ENCODE data around the gene CNN2. TPM values are rescaled to one million over a fixed set of nuclear protein-coding genes. Genes with fewer than 3 reads are reported as not detected.

CNN2 gene
- total RNA-seq, 2 experiments from 2014 or later, result 417 to 455 TPM

DNA sequence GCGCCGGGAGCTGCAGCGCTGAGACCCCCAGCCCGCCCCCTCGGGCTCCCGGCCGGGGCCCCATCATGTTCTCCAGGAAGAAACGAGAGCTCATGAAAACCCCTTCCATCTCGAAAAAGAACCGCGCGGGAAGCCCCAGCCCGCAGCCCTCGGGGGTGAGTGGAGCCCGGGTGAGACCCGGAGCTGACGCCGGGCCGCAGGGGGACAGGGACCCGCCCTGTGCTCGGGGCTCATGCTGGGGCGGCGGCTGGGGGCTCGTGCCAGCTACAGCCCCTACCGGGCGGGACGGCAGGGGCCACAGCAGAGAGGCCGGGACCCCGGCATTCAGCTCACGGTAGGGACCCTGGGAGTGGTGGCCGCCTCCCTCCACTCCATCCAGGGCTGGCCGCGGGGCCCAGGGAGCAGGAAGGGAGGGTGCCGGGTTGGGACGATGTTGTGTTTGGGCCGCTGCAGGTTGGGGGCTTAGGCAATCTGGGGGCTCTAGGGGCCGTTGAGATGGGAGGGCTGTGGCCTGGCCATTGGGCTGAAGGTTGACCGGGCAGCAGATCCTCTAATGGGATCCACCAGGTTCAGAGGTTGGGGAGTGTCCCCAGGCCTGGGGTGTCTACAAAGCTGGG, 41.0 kb downstream of the CNN2 start:
- ChIA-PET CTCF (interaction anchor here (0.6 to 4.8 kb wide), 15 partner anchors 9 to 199 kb away, joined by 3 to 33 read pairs (median 6); partner anchors contain the start of genes ABCA7 and CNN2), POLR2A (interaction anchor here (0.7 to 5.5 kb wide), 21 partner anchors 11 to 202 kb away, joined by 3 to 113 read pairs (median 4); partner anchors contain the start of genes ABCA7, CIRBP, CNN2 and GPX4)
- H3K36me3 Mint-ChIP-seq (ENCODE audit: low read depth), result peaks cover 36% of the 10 kb centered on the region
- ATAC-seq (peak; percentile 38), DNase-seq (peak; percentile 55)
- H3K9me3 Mint-ChIP-seq (ENCODE audit: insufficient read depth), result no peaks in the 10 kb centered on the region
- no peaks in the 10 kb centered on the region for H3K27me3 Mint-ChIP-seq (ENCODE audit: low read depth)
- H3K27ac Mint-ChIP-seq, result peak overlapping the region; percentile 96
- peak overlapping the region; percentile 91 for H3K4me3 Mint-ChIP-seq
- H3K4me1 Mint-ChIP-seq (ENCODE audit: low read depth), result peaks cover 59% of the 10 kb centered on the region

DNA sequence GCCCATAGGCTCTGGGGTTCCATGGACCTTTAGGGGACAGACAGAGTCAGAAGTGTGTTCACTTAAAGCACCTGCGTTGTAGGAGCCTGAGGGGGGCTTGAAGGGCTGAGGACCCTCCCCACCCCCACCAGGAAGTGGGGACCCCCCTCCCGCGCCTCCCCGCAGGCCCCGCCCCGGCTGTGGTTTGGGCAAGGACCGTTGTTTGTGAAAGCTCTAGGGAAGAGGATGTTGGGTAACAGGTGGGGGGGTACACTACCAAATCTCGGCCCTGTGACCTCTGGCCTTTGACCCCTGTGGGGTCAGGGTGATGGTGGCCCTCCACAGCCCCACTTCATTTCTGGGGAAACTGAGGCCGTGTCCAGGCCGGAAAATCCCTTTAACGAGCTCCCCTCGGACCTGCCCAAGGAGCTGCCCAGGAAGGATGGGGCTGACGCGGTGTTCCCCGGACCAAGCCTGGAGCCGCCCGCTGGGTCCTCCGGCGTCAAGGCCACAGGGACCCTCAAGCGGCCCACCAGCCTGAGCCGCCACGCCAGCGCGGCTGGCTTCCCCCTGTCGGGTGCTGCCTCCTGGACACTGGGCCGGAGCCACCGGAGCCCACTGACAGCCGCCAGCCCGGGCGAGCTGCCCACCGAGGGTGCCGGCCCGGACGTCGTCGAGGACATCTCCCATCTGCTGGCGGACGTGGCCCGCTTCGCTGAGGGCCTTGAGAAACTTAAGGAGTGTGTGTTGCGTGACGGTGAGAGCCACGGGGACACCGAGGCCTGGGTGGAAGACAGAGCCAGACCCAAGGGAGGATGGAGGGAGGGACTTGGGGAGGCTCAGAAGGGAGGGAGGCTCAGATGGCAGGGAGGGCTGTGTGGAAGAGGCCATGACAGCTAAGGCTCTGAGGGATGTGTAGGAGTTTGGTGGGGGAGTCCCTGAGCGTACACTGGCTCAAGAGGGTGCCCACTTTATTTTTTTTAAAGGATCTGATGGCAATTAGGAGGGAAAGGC, 41.9 kb downstream of the CNN2 start:
- Mint-ChIP-seq H3K27me3 (ENCODE audit: low read depth) (no peaks in the 10 kb centered on the region), H3K36me3 (ENCODE audit: low read depth) (peaks cover 43% of the 10 kb centered on the region), H3K4me3 (peak overlapping the region; percentile 91), H3K27ac (peak overlapping the region; percentile 96), H3K9me3 (ENCODE audit: insufficient read depth) (no peaks in the 10 kb centered on the region), H3K4me1 (ENCODE audit: low read depth) (peaks cover 65% of the 10 kb centered on the region)
- ChIA-PET POLR2A (interaction anchor here (0.5 to 5.5 kb wide), 17 partner anchors 11 to 1436 kb away, joined by 3 to 113 read pairs (median 7); partner anchors contain the start of genes ABCA7, CIRBP, CNN2 and GPX4), CTCF (interaction anchor here (1.5 to 4.8 kb wide), 8 partner anchors 8 to 198 kb away, joined by 6 to 33 read pairs (median 10); partner anchors contain the start of gene ABCA7)
- ATAC-seq (peak; percentile 4), DNase-seq (peak; percentile 88)

DNA sequence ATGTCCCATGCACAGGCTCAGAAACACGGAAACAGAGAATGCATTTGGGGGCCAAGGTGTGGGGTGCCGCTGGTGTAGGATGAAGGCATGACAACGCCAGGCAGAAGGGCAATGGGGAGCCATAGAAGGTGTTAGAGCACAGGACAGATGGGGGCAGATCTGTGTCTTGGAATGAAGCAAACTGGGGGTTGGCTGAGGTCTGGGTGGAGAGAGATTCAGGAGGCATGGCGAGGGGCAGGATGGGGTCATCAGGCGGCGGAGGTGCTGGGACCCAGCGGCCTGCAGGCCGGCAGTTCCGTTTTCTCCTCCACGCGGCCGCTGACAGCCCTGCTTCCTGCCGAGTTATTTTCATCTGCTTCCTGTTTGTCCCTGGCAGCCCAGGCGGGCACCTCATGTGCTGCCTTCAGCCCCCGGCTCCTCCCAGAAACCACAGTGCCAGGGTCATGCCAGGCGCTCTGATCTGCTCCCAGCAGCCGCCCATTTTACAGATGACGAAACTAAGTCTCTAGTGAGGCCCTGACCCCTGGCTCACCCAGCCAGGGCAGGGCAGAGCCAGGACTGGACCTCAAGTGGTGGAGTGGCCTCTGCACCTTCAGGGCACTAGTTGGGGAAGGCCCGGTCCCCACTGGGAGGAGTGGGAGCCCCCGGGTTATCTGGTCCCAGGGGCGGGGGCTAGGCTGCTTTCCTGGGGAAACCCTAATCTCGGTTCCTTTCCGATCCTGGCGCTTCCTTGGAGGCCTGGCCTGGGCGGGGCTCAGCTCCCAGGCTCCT, 42.8 kb downstream of the CNN2 start:
- H3K4me1 Mint-ChIP-seq (ENCODE audit: low read depth), result peaks cover 66% of the 10 kb centered on the region
- CTCF ChIA-PET, result no interaction called here
- H3K27ac Mint-ChIP-seq, result peak overlapping the region; percentile 96
- no peaks in the 10 kb centered on the region for H3K27me3 Mint-ChIP-seq (ENCODE audit: low read depth)
- H3K9me3 Mint-ChIP-seq (ENCODE audit: insufficient read depth), result no peaks in the 10 kb centered on the region
- POLR2A ChIA-PET, result interaction anchor here (1.0 to 5.5 kb wide), 6 partner anchors 10 to 200 kb away, joined by 3 to 113 read pairs (median 9); partner anchors contain the start of genes ABCA7, CIRBP and CNN2
- H3K4me3 Mint-ChIP-seq, result peak overlapping the region; percentile 91
- DNase-seq, result peak; percentile 82
- H3K36me3 Mint-ChIP-seq (ENCODE audit: low read depth), result peaks cover 46% of the 10 kb centered on the region
- peak; percentile 14 for ATAC-seq

DNA sequence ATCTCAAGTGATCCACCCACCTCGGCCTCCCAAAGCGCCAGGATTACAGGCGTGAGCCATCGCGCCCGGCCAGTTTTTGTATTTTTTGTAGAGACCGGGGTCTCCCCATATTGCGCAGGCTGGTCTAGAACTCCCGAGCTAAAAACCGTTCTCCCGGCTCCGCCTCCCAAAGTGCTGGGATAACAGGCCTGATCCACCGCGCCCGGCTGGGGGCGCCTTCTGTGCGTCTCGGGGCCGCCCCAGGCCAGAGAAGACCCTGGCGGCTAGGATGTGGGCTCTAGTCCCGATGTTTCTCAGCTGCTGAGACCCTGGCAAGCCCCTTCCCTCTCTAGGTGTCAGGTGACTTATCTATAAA, 44.1 kb downstream of the CNN2 start:
- ChIA-PET CTCF (no interaction called here), POLR2A (interaction anchor here (0.6 to 1.5 kb wide), 5 partner anchors 9 to 199 kb away, joined by 3 to 5 read pairs (median 3); partner anchors contain the start of gene CIRBP)
- peaks cover 49% of the 10 kb centered on the region for H3K36me3 Mint-ChIP-seq (ENCODE audit: low read depth)
- H3K9me3 Mint-ChIP-seq (ENCODE audit: insufficient read depth), result no peaks in the 10 kb centered on the region
- peaks cover 57% of the 10 kb centered on the region for H3K4me1 Mint-ChIP-seq (ENCODE audit: low read depth)
- ATAC-seq (no peak), DNase-seq (no peak)
- H3K27ac Mint-ChIP-seq, result peak overlapping the region; percentile 7
- H3K4me3 Mint-ChIP-seq, result peak overlapping the region; percentile 91
- no peaks in the 10 kb centered on the region for H3K27me3 Mint-ChIP-seq (ENCODE audit: low read depth)

DNA sequence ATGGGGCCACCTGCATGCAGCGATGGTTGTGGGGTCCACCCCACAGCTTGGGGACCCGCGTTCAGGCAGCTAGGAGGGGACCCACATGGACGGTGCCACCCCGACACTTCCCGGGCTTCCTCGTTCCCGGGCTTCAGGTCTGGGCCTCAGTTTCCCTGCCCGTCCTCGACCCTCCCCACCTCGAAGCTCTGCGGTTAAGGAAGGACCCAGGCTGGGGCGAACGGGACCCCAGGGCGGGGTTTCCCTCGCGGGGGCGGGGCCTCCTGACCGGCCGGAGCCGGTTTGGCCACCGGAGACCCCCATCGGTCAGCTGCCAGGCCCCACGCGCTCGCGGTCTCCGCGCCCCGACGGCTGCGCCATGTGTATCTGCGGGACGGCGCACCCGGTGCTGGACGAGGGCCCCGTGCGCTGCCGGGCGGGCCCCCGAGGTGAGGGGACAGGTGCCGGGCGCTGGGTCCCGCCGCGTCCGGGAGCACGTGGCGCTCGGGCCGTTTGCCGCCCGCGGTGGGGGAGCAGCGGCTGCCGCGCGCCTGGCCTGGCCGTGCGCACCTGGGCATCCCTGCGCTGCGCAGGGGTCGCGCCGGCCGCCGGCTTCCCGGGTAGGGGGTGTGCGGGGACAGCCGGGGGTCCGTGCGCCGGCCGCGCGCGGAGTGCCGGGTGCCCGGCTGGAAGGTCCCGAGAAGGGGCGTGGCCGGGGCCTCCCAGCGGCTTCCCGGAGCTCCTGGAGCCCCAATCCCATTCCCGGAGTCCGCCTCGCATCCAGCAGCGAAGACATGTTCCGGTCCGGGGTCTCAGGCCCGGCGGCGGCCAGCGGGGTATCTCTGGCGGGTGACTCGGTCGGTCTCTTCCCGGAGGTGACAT, 44.8 kb downstream of the CNN2 start:
- H3K27ac Mint-ChIP-seq, result peak overlapping the region; percentile 83
- H3K9me3 Mint-ChIP-seq (ENCODE audit: insufficient read depth), result no peaks in the 10 kb centered on the region
- H3K36me3 Mint-ChIP-seq (ENCODE audit: low read depth), result peaks cover 55% of the 10 kb centered on the region
- peaks cover 57% of the 10 kb centered on the region for H3K4me1 Mint-ChIP-seq (ENCODE audit: low read depth)
- ATAC-seq (no peak), DNase-seq (no peak)
- peak overlapping the region; percentile 59 for H3K4me3 Mint-ChIP-seq
- POLR2A ChIA-PET, result interaction anchor here (1.2 to 1.5 kb wide), 4 partner anchors 14 to 17 kb away, joined by 3 to 5 read pairs (median 4); no protein-coding TSS in a partner anchor
- no peaks in the 10 kb centered on the region for H3K27me3 Mint-ChIP-seq (ENCODE audit: low read depth)
- CTCF ChIA-PET, result no interaction called here

DNA sequence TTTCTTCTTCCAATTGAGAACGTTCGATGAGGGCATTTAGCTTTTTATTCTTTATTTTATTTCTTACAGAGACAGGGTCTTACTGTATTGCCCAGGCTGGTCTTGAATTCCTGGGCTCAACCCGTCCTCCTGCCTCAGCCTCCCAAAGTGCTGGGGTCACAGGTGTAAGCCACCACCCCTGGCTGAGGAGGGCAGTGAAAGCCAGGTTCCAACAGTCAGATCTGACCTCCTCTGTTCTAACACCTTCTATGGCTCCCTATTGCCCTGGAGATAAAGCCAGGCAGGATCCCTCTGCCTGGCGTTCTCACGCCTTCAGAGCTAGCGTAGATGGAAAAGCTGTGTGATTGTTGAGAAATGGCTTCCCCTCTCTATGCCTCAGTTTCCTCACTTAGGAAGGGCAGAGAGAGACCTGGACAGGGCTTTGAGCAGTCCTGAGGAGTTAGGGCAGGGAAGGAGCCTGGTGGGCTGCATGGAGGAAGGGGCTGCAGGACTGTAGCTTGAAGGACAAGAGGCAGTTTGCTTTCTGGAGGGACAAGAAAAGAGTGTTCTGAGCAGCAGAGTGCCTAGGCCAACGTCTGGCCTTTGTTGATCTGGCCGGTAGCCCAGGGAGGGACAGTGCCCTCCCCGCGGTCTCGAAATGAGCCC, 46.1 kb downstream of the CNN2 start:
- Mint-ChIP-seq H3K27me3 (ENCODE audit: low read depth) (no peaks in the 10 kb centered on the region), H3K9me3 (ENCODE audit: insufficient read depth) (no peaks in the 10 kb centered on the region), H3K27ac (peak overlapping the region; percentile 72), H3K4me1 (ENCODE audit: low read depth) (peaks cover 59% of the 10 kb centered on the region), H3K4me3 (peak overlapping the region; percentile 28), H3K36me3 (ENCODE audit: low read depth) (peaks cover 65% of the 10 kb centered on the region)
- ChIA-PET CTCF (no interaction called here), POLR2A (interaction anchor here (0.7 to 1.3 kb wide), 8 partner anchors 9 to 197 kb away, joined by 3 to 5 read pairs (median 4); partner anchors contain the start of genes CIRBP and RNU6-2)
- ATAC-seq, result no peak
- DNase-seq, result no peak

DNA sequence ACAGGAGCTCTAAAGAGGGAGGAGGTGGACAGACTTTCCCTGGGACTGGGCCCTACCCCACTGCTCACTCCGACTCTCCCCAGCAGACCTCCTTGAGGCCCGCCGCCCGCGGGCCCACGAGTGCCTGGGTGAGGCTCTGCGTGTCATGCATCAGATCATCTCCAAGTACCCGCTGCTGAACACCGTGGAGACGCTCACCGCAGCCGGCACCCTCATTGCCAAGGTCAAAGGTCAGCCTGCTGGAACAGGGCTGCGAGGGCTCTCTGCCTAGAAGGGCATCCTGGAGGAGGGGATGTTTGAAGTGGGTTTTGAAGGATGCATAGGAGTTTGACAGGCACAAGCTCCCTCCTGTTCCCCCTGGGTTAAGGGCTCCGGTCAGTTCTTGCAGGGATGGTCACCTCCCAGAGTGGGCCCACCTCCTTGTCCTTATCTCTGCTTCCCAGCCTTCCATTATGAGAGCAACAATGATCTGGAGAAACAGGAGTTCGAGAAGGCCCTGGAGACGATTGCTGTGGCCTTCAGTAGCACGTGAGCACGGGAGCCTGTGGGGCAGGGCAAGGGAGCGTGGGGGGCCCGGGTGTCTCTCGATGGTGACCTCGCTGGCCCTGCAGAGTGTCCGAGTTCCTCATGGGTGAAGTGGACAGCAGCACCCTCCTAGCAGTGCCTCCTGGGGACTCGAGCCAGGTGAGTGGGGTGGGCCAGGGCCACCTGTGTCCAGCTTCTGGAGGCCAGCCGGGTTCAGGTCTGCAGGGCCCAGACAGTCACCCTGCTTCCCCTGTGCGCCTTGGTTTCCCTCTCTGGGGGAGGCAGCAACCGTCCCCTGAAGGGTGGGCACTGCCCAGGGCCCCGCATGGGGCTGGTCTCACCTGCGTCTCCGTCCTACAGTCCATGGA, 46.9 kb downstream of the CNN2 start:
- ChIA-PET POLR2A (interaction anchor here (0.8 to 1.3 kb wide), 7 partner anchors 9 to 196 kb away, joined by 3 to 4 read pairs (median 3); partner anchors contain the start of genes CIRBP and RNU6-2), CTCF (no interaction called here)
- Mint-ChIP-seq H3K9me3 (ENCODE audit: insufficient read depth) (no peaks in the 10 kb centered on the region), H3K36me3 (ENCODE audit: low read depth) (peaks cover 71% of the 10 kb centered on the region), H3K27ac (peak overlapping the region; percentile 78), H3K27me3 (ENCODE audit: low read depth) (no peaks in the 10 kb centered on the region), H3K4me3 (peak overlapping the region; percentile 69), H3K4me1 (ENCODE audit: low read depth) (peaks cover 62% of the 10 kb centered on the region)
- DNase-seq (no peak), ATAC-seq (no peak)

DNA sequence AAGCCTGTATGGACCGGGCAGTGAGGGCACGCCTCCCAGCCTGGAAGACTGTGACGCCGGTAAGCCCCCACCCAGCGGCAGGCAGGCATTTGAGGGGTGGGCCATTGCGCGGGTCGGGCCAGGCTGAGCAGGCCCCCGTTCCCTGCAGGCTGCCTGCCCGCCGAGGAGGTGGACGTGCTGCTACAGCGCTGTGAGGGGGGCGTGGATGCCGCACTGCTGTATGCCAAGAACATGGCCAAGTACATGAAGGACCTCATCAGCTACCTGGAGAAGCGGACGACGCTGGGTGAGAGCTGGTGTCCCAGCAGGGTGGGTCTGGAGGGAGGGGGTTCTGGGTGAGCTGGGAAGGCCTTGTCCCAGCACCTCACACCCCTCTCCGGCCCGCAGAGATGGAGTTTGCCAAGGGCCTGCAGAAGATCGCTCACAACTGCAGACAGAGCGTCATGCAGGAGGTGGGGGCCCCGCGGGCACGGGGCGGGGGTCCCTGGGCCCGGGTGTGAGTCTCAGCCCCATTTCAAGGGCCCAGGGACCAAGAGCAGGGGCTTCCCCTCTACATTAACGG, 47.6 kb downstream of the CNN2 start:
- H3K27ac Mint-ChIP-seq, result peak overlapping the region; percentile 78
- DNase-seq (no peak), ATAC-seq (no peak)
- no peaks in the 10 kb centered on the region for H3K27me3 Mint-ChIP-seq (ENCODE audit: low read depth)
- ChIA-PET CTCF (interaction anchor here (0.9 to 1.0 kb wide), 2 partner anchors 9 to 27 kb away, joined by 3 to 7 read pairs; no protein-coding TSS in a partner anchor), POLR2A (interaction anchor here (0.6 to 9.3 kb wide), 8 partner anchors 8 to 195 kb away, joined by 3 to 113 read pairs (median 3); partner anchors contain the start of genes ARHGAP45 and CIRBP)
- H3K4me1 Mint-ChIP-seq (ENCODE audit: low read depth), result peaks cover 57% of the 10 kb centered on the region
- H3K36me3 Mint-ChIP-seq (ENCODE audit: low read depth), result peaks cover 72% of the 10 kb centered on the region
- H3K9me3 Mint-ChIP-seq (ENCODE audit: insufficient read depth), result no peaks in the 10 kb centered on the region
- H3K4me3 Mint-ChIP-seq, result peak overlapping the region; percentile 69

Data from activated CD8-positive, alpha-beta T cell treated with anti-CD3 and anti-CD28 coated beads, Interleukin-2, amount 10 ng/mL, durations not matched to agents 7 days and 5 days (primary cell).